Activated CD4-positive, alpha-beta T cell treated with anti-CD3 and anti-CD28 coated beads, Interleukin-2, amount 50 U/mL, for 16 hours (primary cell): ENCODE measurements around the gene FPGS.
"Not testable (repeated sequence)": the region's sequence is repeated elsewhere in the genome, so short reads cannot be mapped to it uniquely, and the experiment has no call there.

ENCODE experiments used
- DNase-seq: peaks from one replicate; pipeline ENCODE4 v3.0.0-alpha.2; 2020

FPGS gene

GRCh38 chr9:127802576-127803443 lies at the start of gene FPGS:
Gene FPGS (plus strand): TSS chr9:127802882. CDS start chr9:127802925, 43 bp downstream.
- DNase-seq, result peak; percentile 90

- no peak for DNase-seq
Measured at GRCh38 chr9:127753148-127753547, 49.5 kb upstream of the FPGS start.

- DNase-seq, result no peak
Measured at GRCh38 chr9:127753622-127754021, 49.1 kb upstream of the FPGS start.

GRCh38 chr9:127754099-127755060 lies 48.3 kb upstream of the FPGS start:
- no peak for DNase-seq

- DNase-seq, result no peak
Measured at GRCh38 chr9:127755061-127756060, 47.3 kb upstream of the FPGS start.

GRCh38 chr9:127756233-127756632 lies 46.4 kb upstream of the FPGS start:
- no peak for DNase-seq

- DNase-seq, result not testable (repeated sequence)
Measured at GRCh38 chr9:127756776-127757175, 45.9 kb upstream of the FPGS start.

- no peak for DNase-seq
Measured at GRCh38 chr9:127758843-127759242, 43.8 kb upstream of the FPGS start.

GRCh38 chr9:127761061-127761460 lies 41.6 kb upstream of the FPGS start:
- no peak for DNase-seq

- DNase-seq, result no peak
Measured at GRCh38 chr9:127761491-127761956, 41.2 kb upstream of the FPGS start.

GRCh38 chr9:127762111-127762676 lies 40.5 kb upstream of the FPGS start:
- no peak for DNase-seq

- no peak for DNase-seq
Measured at GRCh38 chr9:127763918-127764384, 38.7 kb upstream of the FPGS start.

GRCh38 chr9:127765418-127765817 lies 37.3 kb upstream of the FPGS start:
- no peak for DNase-seq

- DNase-seq, result no peak
Measured at GRCh38 chr9:127767410-127767809, 35.3 kb upstream of the FPGS start.

GRCh38 chr9:127767909-127768331 lies 34.8 kb upstream of the FPGS start:
- DNase-seq, result no peak

GRCh38 chr9:127768698-127769097 lies 34.0 kb upstream of the FPGS start:
- DNase-seq, result no peak

GRCh38 chr9:127769101-127769500 lies 33.6 kb upstream of the FPGS start:
- DNase-seq, result no peak

GRCh38 chr9:127769929-127770582 lies 32.6 kb upstream of the FPGS start:
- DNase-seq, result no peak

- DNase-seq, result no peak
Measured at GRCh38 chr9:127770583-127770904, 32.1 kb upstream of the FPGS start.

- DNase-seq, result peak; percentile 99
Measured at GRCh38 chr9:127770905-127771569, 31.6 kb upstream of the FPGS start.
